HG03064 (cell line): ENCODE measurements around the gene NUTM2G.
"Not testable (repeated sequence)": the region's sequence is repeated elsewhere in the genome, so short reads cannot be mapped to it uniquely, and the experiment has no call there.

Experiments used
- ATAC-seq: cut with Tn5 transposase; IDR thresholded peaks from one replicate; pipeline ENCODE4 v1.9.1; 2021; ENCODE audit warnings: low read depth; ENCODE audit not compliant: unreplicated experiment

The NUTM2G gene

GRCh38 chr9:96928543-96928942, at the start of gene NUTM2G:
TSS of gene NUTM2G (plus strand) at chr9:96928843. CDS start at chr9:96929025, 182 bp downstream.
- ATAC-seq: not testable (repeated sequence)

GRCh38 chr9:96883922-96884321, 44.7 kb upstream of the NUTM2G start:
- ATAC-seq: no peak

- ATAC-seq: no peak
These were observed 44.2 kb upstream of the NUTM2G start for GRCh38 chr9:96884443-96884842.

GRCh38 chr9:96885424-96885823, 43.2 kb upstream of the NUTM2G start:
- ATAC-seq: no peak

- ATAC-seq: no peak
These were observed 40.1 kb upstream of the NUTM2G start for GRCh38 chr9:96888591-96888990.

GRCh38 chr9:96892131-96892530, 36.5 kb upstream of the NUTM2G start:
- ATAC-seq: no peak

GRCh38 chr9:96900010-96900409, 28.6 kb upstream of the NUTM2G start:
- ATAC-seq: not testable (repeated sequence)

- not testable (repeated sequence) for ATAC-seq
These were observed 23.5 kb upstream of the NUTM2G start for GRCh38 chr9:96904947-96905722.

- ATAC-seq: not testable (repeated sequence)
These were observed 20.2 kb upstream of the NUTM2G start for GRCh38 chr9:96908479-96908878.

GRCh38 chr9:96915539-96915938, 13.1 kb upstream of the NUTM2G start:
- ATAC-seq: not testable (repeated sequence)

- ATAC-seq: not testable (repeated sequence)
These were observed 12.1 kb upstream of the NUTM2G start for GRCh38 chr9:96916531-96916930.

- ATAC-seq: not testable (repeated sequence)
These were observed 10.1 kb upstream of the NUTM2G start for GRCh38 chr9:96918550-96918949.

- ATAC-seq: not testable (repeated sequence)
These were observed 7.8 kb upstream of the NUTM2G start for GRCh38 chr9:96920803-96921202.

- ATAC-seq: not testable (repeated sequence)
These were observed 3.1 kb upstream of the NUTM2G start for GRCh38 chr9:96925587-96925986.

- not testable (repeated sequence) for ATAC-seq
These were observed 3.0 kb downstream of the NUTM2G start for GRCh38 chr9:96931665-96932064.

- ATAC-seq: not testable (repeated sequence)
These were observed 5.5 kb downstream of the NUTM2G start for GRCh38 chr9:96934097-96934496.

- not testable (repeated sequence) for ATAC-seq
These were observed 6.1 kb downstream of the NUTM2G start for GRCh38 chr9:96934706-96935105.

GRCh38 chr9:96935401-96935800, 6.8 kb downstream of the NUTM2G start:
- ATAC-seq: not testable (repeated sequence)

- ATAC-seq: not testable (repeated sequence)
These were observed 8.8 kb downstream of the NUTM2G start for GRCh38 chr9:96937442-96937841.

GRCh38 chr9:96938957-96939665, 10.5 kb downstream of the NUTM2G start:
- not testable (repeated sequence) for ATAC-seq

- not testable (repeated sequence) for ATAC-seq
These were observed 12.3 kb downstream of the NUTM2G start for GRCh38 chr9:96940982-96941381.

GRCh38 chr9:96941628-96942027, 13.0 kb downstream of the NUTM2G start:
- not testable (repeated sequence) for ATAC-seq
